Keratinocyte (primary cell): ENCODE data around the gene SRSF1. TPM values are rescaled to one million over a fixed set of nuclear protein-coding genes. Genes with fewer than 3 reads are reported as not detected.

Source experiments
- DNase-seq: peaks from one replicate; pipeline ENCODE4 v3.0.0-alpha.2; 2011; ENCODE audit warnings: low read depth, missing footprints, low spot score
- FAIRE-seq: peaks from 2 replicates; lab custom pipeline; 2011; peaks lifted over from hg19 to GRCh38; lab: Jason Lieb, UNC
- H2AFZ ChIP-seq: 2 replicates; pipeline ENCODE4 v1.6.0; 2012; ENCODE audit warnings: low read length, control low read depth, inconsistent platforms; ENCODE audit not compliant: control insufficient read depth
- H3K27ac ChIP-seq: 2 replicates; pipeline ENCODE4 v1.5.1; 2011; ENCODE audit warnings: low read length; ENCODE audit not compliant: control insufficient read depth, insufficient read depth
- H3K27me3 ChIP-seq: 3 replicates; pipeline ENCODE4 v1.6.0; 2011; ENCODE audit warnings: low read length; ENCODE audit not compliant: control insufficient read depth, insufficient read depth; ENCODE audit errors: extremely low read depth
- H3K36me3 ChIP-seq, 2 experiments: 2 replicates in 1 of 2; 3 replicates in 1 of 2; pipeline ENCODE4 v1.5.1; 2011; ENCODE audit warnings: low read length in 2 of 2, mild to moderate bottlenecking in 1 of 2; ENCODE audit not compliant: control insufficient read depth in 2 of 2, insufficient read depth in 2 of 2; ENCODE audit errors: extremely low read depth in 1 of 2
- H3K4me1 ChIP-seq: 3 replicates; pipeline ENCODE4 v1.5.1; 2011; ENCODE audit warnings: low read length; ENCODE audit not compliant: control insufficient read depth, insufficient read depth; ENCODE audit errors: extremely low read depth
- H3K4me2 ChIP-seq: 3 replicates; pipeline ENCODE4 v1.6.0; 2011; ENCODE audit warnings: low read depth, low read length; ENCODE audit not compliant: control insufficient read depth, insufficient read depth; ENCODE audit errors: extremely low read depth
- H3K4me3 ChIP-seq, 3 experiments: fragments of 200-600 bp in 1 of 3; sonication (generic) in 1 of 3; 2 replicates in 2 of 3; 3 replicates in 1 of 3; pipeline ENCODE4 v1.5.1; 2011 to 2016; ENCODE audit warnings: low read length in 3 of 3, mild to moderate bottlenecking in 3 of 3, control low read depth in 2 of 3, inconsistent platforms in 1 of 3, low read depth in 1 of 3, mixed read lengths in 1 of 3, mixed run types in 1 of 3, moderate library complexity in 1 of 3; ENCODE audit not compliant: control insufficient read depth in 2 of 3, insufficient read depth in 2 of 3; ENCODE audit errors: extremely low read depth in 1 of 3
- H3K79me2 ChIP-seq: 2 replicates; pipeline ENCODE4 v1.6.0; 2012; ENCODE audit warnings: low read length; ENCODE audit not compliant: control insufficient read depth, insufficient read depth
- H3K9ac ChIP-seq: 3 replicates; pipeline ENCODE4 v1.6.0; 2011; ENCODE audit warnings: low read length; ENCODE audit not compliant: control insufficient read depth, insufficient read depth; ENCODE audit errors: extremely low read depth
- H3K9me1 ChIP-seq: 3 replicates; pipeline ENCODE4 v1.6.0; 2011; ENCODE audit warnings: low read length; ENCODE audit not compliant: control insufficient read depth, insufficient read depth; ENCODE audit errors: extremely low read depth
- H3K9me3 ChIP-seq: 2 replicates; pipeline ENCODE4 v1.5.1; 2012; ENCODE audit warnings: low read depth, low read length; ENCODE audit not compliant: control insufficient read depth
- H4K20me1 ChIP-seq: 3 replicates; pipeline ENCODE4 v1.6.0; 2011; ENCODE audit warnings: low read length; ENCODE audit not compliant: control insufficient read depth, insufficient read depth; ENCODE audit errors: extremely low read depth
- EZH2 ChIP-seq: IDR thresholded peaks from one replicate; pipeline ENCODE4 v1.6.1; 2012; ENCODE audit warnings: inconsistent platforms, mild to moderate bottlenecking, low read length, moderate library complexity
- dilution Hi-C: fragments of 300-500 bp; cut with MboI; formaldehyde crosslinking; loops from one replicate; pipeline ENCODE4 v1.7.0; 2020; ENCODE audit warnings: low sequenced_read_pairs; ENCODE audit not compliant: extremely low pct_ligation_motif_present
- polyA plus RNA-seq, 5 experiments: library from polyadenylated mRNA; depleted of rRNA in 3 of 5; stranded (reverse) in 3 of 5; stranded (forward) in 1 of 5; unstranded in 1 of 5; fragments of >200 nt; gene quantifications; 1 replicate in 1 of 5; 2 replicates in 3 of 5; 3 replicates in 1 of 5; pipeline versions ENCODE4 v1.2.1 to v1.2.3, GENCODE V29; 2011 to 2012; ENCODE audit warnings: missing spikeins in 2 of 5, low read depth in 1 of 5, low replicate concordance in 1 of 5
- TF ChIP-seq, protein P1 (sequence below), 3 experiments: IDR thresholded peaks in 1 of 3; conservative IDR thresholded peaks in 1 of 3; optimal IDR thresholded peaks in 1 of 3; 2 replicates in 2 of 3; 3 replicates in 1 of 3; pipeline versions ENCODE3 to v1.5.1; 2011; ENCODE audit warnings: low read length in 3 of 3, mild to moderate bottlenecking in 3 of 3, moderate library complexity in 2 of 3, control low read depth in 1 of 3, inconsistent platforms in 1 of 3; ENCODE audit not compliant: insufficient read depth in 2 of 3; ENCODE audit errors: extremely low read depth in 1 of 3

The SRSF1 gene
- polyA plus RNA-seq, 1 donor (not counting 4 experiments of a cell fraction or from before 2014, with no cell fraction given), result 272 TPM

DNA sequence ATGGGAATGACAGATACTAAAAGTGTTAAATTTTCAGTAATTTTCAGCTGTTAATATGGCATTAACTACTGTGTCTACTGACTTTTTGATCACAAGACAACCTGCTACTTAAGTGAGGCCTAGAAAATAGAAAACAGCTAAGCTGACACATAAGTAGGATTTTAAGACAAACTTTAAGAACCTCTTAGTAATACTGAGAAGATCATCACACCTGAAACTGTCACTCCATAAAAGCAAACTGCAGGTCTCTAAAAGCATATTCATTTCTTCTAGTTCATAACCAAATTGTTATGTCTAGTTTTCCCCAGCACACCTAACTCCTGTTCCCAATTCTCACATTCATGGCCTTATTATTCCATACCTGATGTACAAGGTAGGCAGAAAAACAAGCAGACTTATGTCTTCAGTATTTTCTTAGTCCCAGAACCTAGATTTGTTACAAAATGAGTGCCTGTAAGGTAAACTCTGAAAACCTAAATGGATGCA is 8.0 kb downstream of the SRSF1 start:
- Histone ChIP-seq H4K20me1 (peaks cover 12% of the 10 kb centered on the region), H3K4me3 (no peak overlapping the region), H3K4me2 (no peak overlapping the region), H3K9me3 (no peaks in the 10 kb centered on the region), H3K4me1 (peaks cover 19% of the 10 kb centered on the region), H2AFZ (no peak overlapping the region), H3K36me3 (peaks cover 9 to 56% of the 10 kb centered on the region in 2 experiments), H3K9ac (no peak overlapping the region), H3K79me2 (peaks cover 29% of the 10 kb centered on the region), H3K27ac (no peak overlapping the region), H3K27me3 (no peaks in the 10 kb centered on the region), H3K9me1 (no peaks in the 10 kb centered on the region)
- FAIRE-seq (no peak), DNase-seq (no peak)
- no peak for TF ChIP-seq EZH2
- TF ChIP-seq, protein P1, sequence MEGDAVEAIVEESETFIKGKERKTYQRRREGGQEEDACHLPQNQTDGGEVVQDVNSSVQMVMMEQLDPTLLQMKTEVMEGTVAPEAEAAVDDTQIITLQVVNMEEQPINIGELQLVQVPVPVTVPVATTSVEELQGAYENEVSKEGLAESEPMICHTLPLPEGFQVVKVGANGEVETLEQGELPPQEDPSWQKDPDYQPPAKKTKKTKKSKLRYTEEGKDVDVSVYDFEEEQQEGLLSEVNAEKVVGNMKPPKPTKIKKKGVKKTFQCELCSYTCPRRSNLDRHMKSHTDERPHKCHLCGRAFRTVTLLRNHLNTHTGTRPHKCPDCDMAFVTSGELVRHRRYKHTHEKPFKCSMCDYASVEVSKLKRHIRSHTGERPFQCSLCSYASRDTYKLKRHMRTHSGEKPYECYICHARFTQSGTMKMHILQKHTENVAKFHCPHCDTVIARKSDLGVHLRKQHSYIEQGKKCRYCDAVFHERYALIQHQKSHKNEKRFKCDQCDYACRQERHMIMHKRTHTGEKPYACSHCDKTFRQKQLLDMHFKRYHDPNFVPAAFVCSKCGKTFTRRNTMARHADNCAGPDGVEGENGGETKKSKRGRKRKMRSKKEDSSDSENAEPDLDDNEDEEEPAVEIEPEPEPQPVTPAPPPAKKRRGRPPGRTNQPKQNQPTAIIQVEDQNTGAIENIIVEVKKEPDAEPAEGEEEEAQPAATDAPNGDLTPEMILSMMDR (optimal IDR thresholded peaks at IDR 0.05 in 1 of 3, IDR thresholded peaks at IDR 0.05 in 1 of 3, conservative IDR thresholded peaks at IDR 0.05 in 1 of 3; ENCODE audit: extremely low read depth in 1 of 3, insufficient read depth in 2 of 3, low read length in 3 of 3), result no peak
- dilution Hi-C loops, result no loop called here

GRCh38 chr17:57997085-57997809 is 9.8 kb downstream of the SRSF1 start:
- Histone ChIP-seq H3K9me3 (no peaks in the 10 kb centered on the region), H2AFZ (no peak overlapping the region), H3K9ac (no peak overlapping the region), H4K20me1 (peaks cover 3% of the 10 kb centered on the region), H3K9me1 (no peaks in the 10 kb centered on the region), H3K79me2 (peaks cover 11% of the 10 kb centered on the region), H3K4me1 (peaks cover under 1% of the 10 kb centered on the region), H3K4me2 (no peak overlapping the region), H3K36me3 (peaks cover 3 to 47% of the 10 kb centered on the region in 2 experiments), H3K27me3 (no peaks in the 10 kb centered on the region), H3K4me3 (no peak overlapping the region), H3K27ac (no peak overlapping the region)
- dilution Hi-C loops, result no loop called here
- TF ChIP-seq EZH2, result no peak
- TF ChIP-seq, protein P1 (optimal IDR thresholded peaks at IDR 0.05 in 1 of 3, IDR thresholded peaks at IDR 0.05 in 1 of 3, conservative IDR thresholded peaks at IDR 0.05 in 1 of 3; ENCODE audit: extremely low read depth in 1 of 3, insufficient read depth in 2 of 3, low read length in 3 of 3), result no peak
- DNase-seq (no peak), FAIRE-seq (no peak)
